Heart right ventricle (tissue), 16 donors: Measurements from ENCODE around the gene THSD4. TPM values are rescaled to one million over a fixed set of nuclear protein-coding genes. Genes with fewer than 3 reads are reported as not detected.

Experiments used
- ATAC-seq, 8 donors: fragments of 200-7000 bp; cut with Tn5 transposase; one replicate each; pipeline ENCODE4 v1.9.1; 2020; ENCODE audit warnings: mild to moderate bottlenecking in 8 of 8, moderate library complexity in 8 of 8, moderate number of reproducible peaks in 1 of 8
- DNase-seq, 2 donors: peaks; one replicate each; pipeline ENCODE4 v3.0.0-alpha.2; 2020
- H3K27ac ChIP-seq, 10 donors: fragments of 200-600 bp; sonication (generic) in 2 of 10; one replicate each; pipeline versions ENCODE4 v1.5.0 to v1.8.0; 2020 to 2022; ENCODE audit warnings: mild to moderate bottlenecking in 3 of 10
- H3K27me3 ChIP-seq, 7 donors: fragments of 200-600 bp; one replicate each; pipeline ENCODE4 v1.8.0; 2021 to 2022; ENCODE audit warnings: mild to moderate bottlenecking in 2 of 7
- H3K36me3 ChIP-seq, 9 donors: fragments of 200-600 bp; sonication (generic) in 1 of 9; one replicate each; pipeline versions ENCODE4 v1.5.0 to v1.8.0; 2020 to 2022; ENCODE audit warnings: mild to moderate bottlenecking in 2 of 9
- H3K4me1 ChIP-seq, 9 donors: fragments of 200-600 bp; sonication (generic) in 1 of 9; one replicate each; pipeline versions ENCODE4 v1.5.0 to v1.8.0; 2020 to 2022; ENCODE audit warnings: mild to moderate bottlenecking in 4 of 9
- H3K4me3 ChIP-seq, 10 donors: fragments of 200-600 bp; sonication (generic) in 2 of 10; one replicate each; pipeline versions ENCODE4 v1.5.0 to v1.8.0; 2020 to 2022; ENCODE audit warnings: mild to moderate bottlenecking in 7 of 10, moderate library complexity in 2 of 10
- H3K9me3 ChIP-seq, 11 donors: fragments of 200-600 bp in 10 of 11; sonication (generic) in 2 of 11; one replicate each; pipeline versions ENCODE4 v1.5.0 to v1.8.0; 2013 to 2022; ENCODE audit warnings: mild to moderate bottlenecking in 2 of 11, control low read depth in 1 of 11, moderate library complexity in 1 of 11
- WGBS, 2 donors: extraction: QIAGEN DNeasy Blood & Tissue Kit; methylation state at CpG; one replicate each; pipeline ENCODE4 v1.1.7; 2013; ENCODE audit warnings: inconsistent platforms in 1 of 2; 5-methylcytosine and 5-hydroxymethylcytosine counted together
- intact Hi-C, 10 donors: fragments of 100-400 bp; cut with DNase I; formaldehyde crosslinking; loops; one replicate each; pipeline versions ENCODE4 v1.11.1 to v1.14.2; 2022
- polyA plus RNA-seq, 2 donors: library from polyadenylated mRNA; stranded (reverse); fragments of 200-250 nt; gene quantifications; one replicate each; pipeline ENCODE4 v1.2.3, GENCODE V29; 2013
- total RNA-seq, 10 donors: library from RNA; stranded (reverse); fragmentation: NEBNext Ultra II Directional in 3 of 10; extraction: Animal tissue kit (Norgen Biotek cat#: 25700) in 3 of 10; gene quantifications; one replicate each; pipeline versions ENCODE4 v1.2.1 to v1.2.4, GENCODE V29; 2021 to 2023
- TF ChIP-seq, protein P1 (sequence below), 9 donors: fragments of 200-600 bp; sonication (generic) in 2 of 9; IDR thresholded peaks; one replicate each; pipeline versions ENCODE4 v1.5.0 to v1.8.0; 2021 to 2022; ENCODE audit warnings: antibody characterized with exemption in 9 of 9, mild to moderate bottlenecking in 5 of 9, moderate library complexity in 1 of 9
- donor health status: Arrhythmogenic right ventricular cardiomyopathy.
- donor health status: ischemic (EF 13 %, LVEDD 7.1; RV severe dilation, severe dysfunction).
- donor health status: healthy with polysubstance abuse.
- donor health status: DM: no; HTN: yes; CAD: no.
- donor health status: DM: no; HTN: no; CAD: no.
- donor health status: ischemic (EF 25% LVEDD 6.9; RV normal size, moderate dysfunction).
- donor health status: ischemic (EF 25% LVEDD 5.7; RV mildly dilated, moderate dysfunction).
- donor health status: healthy.
- donor health status: DM: yes; HTN: yes; CAD: no.
- donor health status: Ischemic cardiomyopathy.
- donor health status: ischemic (EF 35%, LVEDD 5.7; RV mildly dilated, moderate dysfunction).
- donor health status: nonischemic (EF 11% LVEDD 7.7; RV severe dilation, severe dysfunction).
- donor health status: DM: yes; HTN: yes; CAD: no.
- donor health status: PGD.
- donor health status: ischemic (EF 29% LVEDD 5.4; RV normal size, mild dysfunction).
- donor health status: nonischemic (EF 23%, LVEDD 6.1; RV moderate dilation, normal function).

THSD4 gene
- total and polyA plus RNA-seq, 12 donors = 20.8 to 212 (median 139) TPM

DNA sequence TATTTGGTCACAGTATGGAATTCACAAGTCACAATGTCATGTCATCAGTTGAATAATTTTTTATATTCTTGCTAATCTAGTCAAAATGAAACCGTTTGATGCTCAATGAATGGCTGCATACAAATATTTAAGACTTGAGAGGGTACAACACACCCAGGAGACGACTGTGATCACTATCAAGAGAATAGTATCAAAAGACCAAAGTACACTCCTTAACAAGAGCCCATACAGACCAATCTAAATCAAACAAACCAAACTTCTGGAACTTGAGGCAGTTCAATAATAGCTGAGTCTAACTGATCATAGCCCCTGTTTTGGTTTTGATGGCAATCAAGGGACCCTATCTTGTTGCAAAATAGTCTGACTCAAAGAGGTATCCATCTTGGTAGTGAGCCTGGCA is 265.1 kb downstream of the THSD4 start:
- DNase-seq = no peak
- TF ChIP-seq, protein P1, sequence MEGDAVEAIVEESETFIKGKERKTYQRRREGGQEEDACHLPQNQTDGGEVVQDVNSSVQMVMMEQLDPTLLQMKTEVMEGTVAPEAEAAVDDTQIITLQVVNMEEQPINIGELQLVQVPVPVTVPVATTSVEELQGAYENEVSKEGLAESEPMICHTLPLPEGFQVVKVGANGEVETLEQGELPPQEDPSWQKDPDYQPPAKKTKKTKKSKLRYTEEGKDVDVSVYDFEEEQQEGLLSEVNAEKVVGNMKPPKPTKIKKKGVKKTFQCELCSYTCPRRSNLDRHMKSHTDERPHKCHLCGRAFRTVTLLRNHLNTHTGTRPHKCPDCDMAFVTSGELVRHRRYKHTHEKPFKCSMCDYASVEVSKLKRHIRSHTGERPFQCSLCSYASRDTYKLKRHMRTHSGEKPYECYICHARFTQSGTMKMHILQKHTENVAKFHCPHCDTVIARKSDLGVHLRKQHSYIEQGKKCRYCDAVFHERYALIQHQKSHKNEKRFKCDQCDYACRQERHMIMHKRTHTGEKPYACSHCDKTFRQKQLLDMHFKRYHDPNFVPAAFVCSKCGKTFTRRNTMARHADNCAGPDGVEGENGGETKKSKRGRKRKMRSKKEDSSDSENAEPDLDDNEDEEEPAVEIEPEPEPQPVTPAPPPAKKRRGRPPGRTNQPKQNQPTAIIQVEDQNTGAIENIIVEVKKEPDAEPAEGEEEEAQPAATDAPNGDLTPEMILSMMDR (IDR thresholded peaks at IDR 0.05) = no peak
- H3K27ac ChIP-seq = no peak overlapping the region
- H3K36me3 ChIP-seq = no peaks in the 10 kb centered on the region
- no peaks in the 10 kb centered on the region for H3K9me3 ChIP-seq
- peaks cover 0 to 18% (median 7%) of the 10 kb centered on the region in 9 donors for H3K4me1 ChIP-seq
- intact Hi-C loops = no loop called here
- no peak for ATAC-seq
- no peaks in the 10 kb centered on the region for H3K27me3 ChIP-seq
- WGBS, 2 donors = 37 to 86% methylated on average over 2 of the region's 2 CpGs
- H3K4me3 ChIP-seq = no peak overlapping the region

DNA sequence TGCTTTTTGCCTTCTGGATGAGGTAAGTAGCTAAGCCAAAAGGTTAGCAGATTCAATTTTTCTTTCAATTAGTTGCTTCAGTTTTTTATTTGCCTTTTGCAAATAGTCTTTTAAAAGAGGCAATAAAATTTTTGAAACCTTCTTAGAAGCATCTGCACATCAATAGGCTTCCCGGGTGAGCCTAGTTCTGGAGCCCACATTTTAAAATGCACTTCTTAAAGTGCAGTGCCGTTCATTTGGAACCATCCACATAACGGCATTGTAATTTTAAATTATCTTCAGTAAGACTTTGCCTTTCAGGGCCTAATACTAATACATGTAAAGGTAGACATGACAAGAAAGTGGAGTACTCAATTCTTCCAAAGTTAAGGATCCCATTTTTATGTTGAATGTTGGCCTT is 269.2 kb downstream of the THSD4 start:
- DNase-seq (no peak), ATAC-seq (no peak)
- WGBS, 2 donors = 94 to 95% methylated on average over 3 of the region's 3 CpGs
- peaks cover 0 to 39% (median 16%) of the 10 kb centered on the region in 9 donors for H3K4me1 ChIP-seq
- TF ChIP-seq, protein P1 (IDR thresholded peaks at IDR 0.05) = no peak
- intact Hi-C loops = loop anchor here in 2 of 10 donors (2.0 kb wide), 2 partner anchors 56 to 60 kb away; no protein-coding TSS in a partner anchor
- H3K9me3 ChIP-seq = no peaks in the 10 kb centered on the region
- H3K27me3 ChIP-seq = no peaks in the 10 kb centered on the region
- H3K4me3 ChIP-seq = no peak overlapping the region
- H3K36me3 ChIP-seq = no peaks in the 10 kb centered on the region
- H3K27ac ChIP-seq = no peak overlapping the region

DNA sequence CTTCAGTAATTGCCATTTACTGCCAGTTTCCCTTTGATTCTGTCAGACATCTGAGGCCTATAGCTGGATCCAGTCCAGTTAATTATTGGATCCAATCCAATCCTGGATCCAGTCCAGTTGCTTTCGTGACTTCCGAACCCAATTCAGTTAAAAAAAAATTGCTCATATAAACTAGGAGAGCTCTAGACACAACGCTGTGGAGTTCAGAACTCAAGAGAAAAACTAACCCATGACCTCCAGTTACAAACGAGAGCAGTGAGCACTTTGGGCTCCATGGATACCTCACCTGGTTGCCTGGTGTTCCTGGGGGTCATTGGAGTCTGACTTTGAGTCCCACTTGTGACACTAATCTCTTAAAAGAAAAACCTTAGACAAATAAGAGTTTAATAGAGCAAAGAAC is 269.8 kb downstream of the THSD4 start:
- peak in 2 of 8 donors; percentile 13 to 26 for ATAC-seq
- H3K9me3 ChIP-seq = no peaks in the 10 kb centered on the region
- H3K27ac ChIP-seq = peak overlapping the region in 1 of 10 donors; percentile 20
- H3K27me3 ChIP-seq = no peaks in the 10 kb centered on the region
- no peak for DNase-seq
- no peaks in the 10 kb centered on the region for H3K36me3 ChIP-seq
- H3K4me3 ChIP-seq = no peak overlapping the region
- TF ChIP-seq, protein P1 (IDR thresholded peaks at IDR 0.05) = no peak
- 17 to 22% methylated on average over 4 of the region's 4 CpGs for WGBS, 2 donors
- H3K4me1 ChIP-seq = peaks cover 0 to 38% (median 16%) of the 10 kb centered on the region in 9 donors
- intact Hi-C loops = loop anchor here in 3 of 10 donors (2.0 to 5.0 kb wide), 3 partner anchors 56 to 60 kb away; no protein-coding TSS in a partner anchor

DNA sequence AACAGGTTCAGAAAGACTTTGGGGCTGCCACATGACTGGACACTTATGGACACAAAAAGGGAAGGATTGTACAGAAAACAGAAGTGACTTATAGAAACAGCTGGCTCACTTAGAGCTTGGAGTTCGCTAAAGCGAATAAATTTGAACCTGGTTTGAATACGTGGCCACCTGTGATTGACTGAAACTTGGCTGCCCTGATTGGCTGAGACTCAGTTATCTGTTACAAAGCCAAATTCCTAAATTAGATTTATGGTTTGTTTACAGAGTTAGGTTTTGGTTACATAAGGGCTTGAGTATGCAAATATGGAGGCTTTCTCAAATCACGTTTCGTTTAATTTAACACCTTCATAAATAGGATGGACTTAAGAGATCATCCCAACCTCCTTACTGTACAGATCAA is 270.2 kb downstream of the THSD4 start:
- TF ChIP-seq, protein P1 (IDR thresholded peaks at IDR 0.05) = no peak
- Histone ChIP-seq H3K4me1 (peaks cover 0 to 42% (median 16%) of the 10 kb centered on the region in 9 donors), H3K27ac (peak overlapping the region in 3 of 10 donors; percentile 8 to 20 (median 12)), H3K27me3 (no peaks in the 10 kb centered on the region), H3K36me3 (no peaks in the 10 kb centered on the region), H3K9me3 (no peaks in the 10 kb centered on the region), H3K4me3 (no peak overlapping the region)
- DNase-seq = no peak
- intact Hi-C loops = loop anchor here in 3 of 10 donors (2.0 to 5.0 kb wide), 3 partner anchors 55 to 59 kb away; no protein-coding TSS in a partner anchor
- 41 to 42% methylated on average over 4 of the region's 5 CpGs for WGBS, 2 donors
- peak in 4 of 8 donors; percentile 18 to 43 (median 30) for ATAC-seq
